Panc1 (cell line): ENCODE data around the gene DIP2C. TPM values are rescaled to one million over a fixed set of nuclear protein-coding genes. Genes with fewer than 3 reads are reported as not detected.

Experiments used
- ATAC-seq: fragments of 200-7000 bp; cut with Tn5 transposase; 2 replicates; pipeline ENCODE4 v1.9.1; 2020; ENCODE audit warnings: mild to moderate bottlenecking, moderate library complexity
- BruUV-seq: library from RNA; stranded (reverse); fragments of 400-500 nt; replicated peaks from 2 replicates; lab custom pipeline; 2021; lab: Mats Ljungman, UMichigan
- CTCF ChIA-PET: fragments of 300-600 bp; sonication (Branson Sonifier 250); formaldehyde crosslinking; loops from one replicate; lab custom pipeline; 2022; ENCODE audit warnings: antibody characterized with exemption; lab: Charles Lee
- POLR2A ChIA-PET: fragments of 300-600 bp; sonication (Branson Sonifier 250); formaldehyde crosslinking; loops from one replicate; lab custom pipeline; 2022; ENCODE audit warnings: antibody characterized with exemption; lab: Charles Lee
- DNase-seq: peaks from one replicate; pipeline ENCODE4 v3.0.0-alpha.2; 2010; ENCODE audit warnings: low read depth, low spot score
- H3K27ac ChIP-seq: 2 replicates; pipeline ENCODE4 v1.5.1; 2011; ENCODE audit warnings: mild to moderate bottlenecking, low read length, inconsistent platforms
- H3K27me3 ChIP-seq: fragments of 200-500 bp; sonication (Bioruptor generic); 2 replicates; pipeline ENCODE4 v1.6.0; 2014; ENCODE audit warnings: low read length, inconsistent platforms; ENCODE audit not compliant: control insufficient read depth, insufficient read depth
- H3K36me3 ChIP-seq: fragments of 200-500 bp; sonication (Bioruptor generic); 2 replicates; pipeline ENCODE4 v1.5.1; 2014; ENCODE audit warnings: inconsistent platforms, mild to moderate bottlenecking, low read length, moderate library complexity; ENCODE audit not compliant: control insufficient read depth, insufficient read depth
- H3K4me1 ChIP-seq: 2 replicates; pipeline ENCODE4 v1.5.1; 2011; ENCODE audit warnings: inconsistent platforms, mild to moderate bottlenecking, low read length, moderate library complexity; ENCODE audit not compliant: control insufficient read depth, insufficient read depth
- H3K4me3 ChIP-seq, 2 experiments: 2 replicates each; pipeline ENCODE4 v1.5.1; 2011 to 2012; ENCODE audit warnings: low read depth in 2 of 2, low read length in 2 of 2, mild to moderate bottlenecking in 2 of 2, inconsistent platforms in 1 of 2, moderate library complexity in 1 of 2
- H3K9me3 ChIP-seq: fragments of 200-500 bp; sonication (Bioruptor generic); 2 replicates; pipeline ENCODE4 v1.5.1; 2014; ENCODE audit warnings: low read depth, mild to moderate bottlenecking, inconsistent platforms, low read length, moderate library complexity; ENCODE audit not compliant: control insufficient read depth, insufficient read depth
- CTCF ChIP-seq: fragments of 450-650 bp; IDR thresholded peaks from 2 replicates; pipeline ENCODE4 v1.5.1; 2017; ENCODE audit warnings: mild to moderate bottlenecking
- POLR2AphosphoS5 ChIP-seq: IDR thresholded peaks from 2 replicates; pipeline ENCODE4 v1.6.1; 2012; ENCODE audit warnings: mild to moderate bottlenecking, low read depth, low read length, moderate library complexity
- REST ChIP-seq, 2 experiments: IDR thresholded peaks; 2 replicates each; pipeline ENCODE4 v1.6.1; 2011 to 2012; ENCODE audit warnings: low read depth in 2 of 2, control low read depth in 1 of 2, low read length in 1 of 2, mild to moderate bottlenecking in 1 of 2, moderate library complexity in 1 of 2; ENCODE audit not compliant: insufficient read depth in 1 of 2
- SIN3A ChIP-seq: IDR thresholded peaks from 2 replicates; pipeline ENCODE4 v1.6.1; 2012; ENCODE audit warnings: low read depth, mild to moderate bottlenecking, low read length, moderate library complexity, borderline replicate concordance; ENCODE audit not compliant: insufficient read depth
- TCF7L2 ChIP-seq: IDR thresholded peaks from 2 replicates; pipeline ENCODE4 v1.6.1; 2011; ENCODE audit warnings: mild to moderate bottlenecking, low read depth, low read length, inconsistent platforms
- in situ Hi-C: cut with HindIII; loops from 2 replicates; pipeline ENCODE4 v1.10.0; 2016; ENCODE audit warnings: low sequenced_read_pairs, low pct_unique_long_range_greater_than_20kb
- intact Hi-C: fragments of 100-400 bp; cut with micrococcal nuclease; formaldehyde crosslinking; loops from one replicate; pipeline ENCODE4 v1.10.0; 2022; ENCODE audit not compliant: unreplicated experiment
- total RNA-seq: library from RNA; stranded (reverse); gene quantifications from one replicate; pipeline ENCODE4 v1.2.1, GENCODE V29; 2021; ENCODE audit not compliant: unreplicated experiment

The DIP2C gene
- total RNA-seq, 1 experiment from 2014 or later: 13.2 TPM

- in situ Hi-C loops (no loop called here), intact Hi-C loops (no loop called here)
- Histone ChIP-seq H3K9me3 (no peaks in the 10 kb centered on the region), H3K36me3 (no peaks in the 10 kb centered on the region), H3K27me3 (no peaks in the 10 kb centered on the region), H3K4me1 (no peaks in the 10 kb centered on the region), H3K4me3 (no peak overlapping the region), H3K27ac (no peak overlapping the region)
- no peak for DNase-seq
- TF ChIP-seq REST (IDR thresholded peaks at IDR 0.05; ENCODE audit: insufficient read depth in 1 of 2, low read depth in 2 of 2, low read length in 1 of 2) (no peak), POLR2AphosphoS5 (no peak), TCF7L2 (no peak), SIN3A (no peak), CTCF (no peak)
- CTCF ChIA-PET: no interaction called here
- POLR2A ChIA-PET: no interaction called here
- no TSS peak for BruUV-seq
- no peak for ATAC-seq
Measured at GRCh38 chr10:642186-642890, 47.1 kb downstream of the DIP2C start.

GRCh38 chr10:641149-642010, 48.1 kb downstream of the DIP2C start:
- DNase-seq: no peak
- TF ChIP-seq POLR2AphosphoS5 (no peak), CTCF (no peak), REST (IDR thresholded peaks at IDR 0.05; ENCODE audit: insufficient read depth in 1 of 2, low read depth in 2 of 2, low read length in 1 of 2) (no peak), TCF7L2 (no peak), SIN3A (no peak)
- Histone ChIP-seq H3K4me3 (no peak overlapping the region), H3K36me3 (no peaks in the 10 kb centered on the region), H3K27ac (no peak overlapping the region), H3K27me3 (no peaks in the 10 kb centered on the region), H3K4me1 (no peaks in the 10 kb centered on the region), H3K9me3 (no peaks in the 10 kb centered on the region)
- intact Hi-C loops (no loop called here), in situ Hi-C loops (no loop called here)
- ChIA-PET POLR2A (no interaction called here), CTCF (no interaction called here)
- ATAC-seq: no peak
- no TSS peak for BruUV-seq
